Fibroblast of peridontal ligament (primary cell): ENCODE results near the gene HAAO.

Source experiments
- DNase-seq: peaks from one replicate; pipeline ENCODE4 v3.0.0-alpha.2; 2010; ENCODE audit errors: extremely low read depth

Gene HAAO

DNA sequence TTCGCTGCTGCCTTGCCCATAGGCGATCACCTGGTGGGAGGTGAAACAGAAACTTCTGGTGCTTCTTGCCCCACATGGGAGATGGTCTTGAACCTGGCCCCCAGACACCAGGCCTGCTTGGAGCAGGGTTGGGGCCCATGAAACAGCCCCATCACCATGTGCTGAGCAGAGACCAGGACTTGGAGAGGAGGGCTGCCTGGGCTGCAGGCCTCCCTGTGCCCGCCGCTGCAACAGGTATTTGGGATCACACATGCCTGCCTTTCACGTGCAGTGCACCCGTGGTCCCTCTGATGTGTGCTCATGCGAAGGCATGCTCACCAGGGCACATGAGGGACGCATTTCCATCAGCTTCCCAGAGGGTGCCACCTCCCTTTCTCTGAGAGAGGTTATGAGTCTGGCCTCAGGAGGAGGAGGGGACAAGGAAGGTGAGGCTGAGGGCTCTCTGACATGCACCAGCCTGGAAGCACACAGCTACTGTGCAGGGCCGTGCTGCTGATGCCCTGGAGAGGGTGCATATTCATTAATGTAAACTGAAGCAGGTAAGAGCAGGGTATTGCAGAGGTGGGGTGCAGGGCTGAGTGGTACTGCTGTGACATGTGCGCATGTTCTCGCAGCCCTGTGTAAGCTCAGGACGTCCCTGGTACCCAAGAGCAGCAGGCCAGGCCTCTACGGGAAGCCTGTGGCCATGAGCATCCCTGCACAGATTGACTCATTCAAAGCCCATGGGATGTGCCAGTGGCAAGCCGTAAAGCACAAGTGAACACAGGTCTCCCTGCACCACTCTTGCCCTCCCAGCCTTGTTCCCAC is 24.3 kb downstream of the HAAO start:
- DNase-seq = no peak

DNA sequence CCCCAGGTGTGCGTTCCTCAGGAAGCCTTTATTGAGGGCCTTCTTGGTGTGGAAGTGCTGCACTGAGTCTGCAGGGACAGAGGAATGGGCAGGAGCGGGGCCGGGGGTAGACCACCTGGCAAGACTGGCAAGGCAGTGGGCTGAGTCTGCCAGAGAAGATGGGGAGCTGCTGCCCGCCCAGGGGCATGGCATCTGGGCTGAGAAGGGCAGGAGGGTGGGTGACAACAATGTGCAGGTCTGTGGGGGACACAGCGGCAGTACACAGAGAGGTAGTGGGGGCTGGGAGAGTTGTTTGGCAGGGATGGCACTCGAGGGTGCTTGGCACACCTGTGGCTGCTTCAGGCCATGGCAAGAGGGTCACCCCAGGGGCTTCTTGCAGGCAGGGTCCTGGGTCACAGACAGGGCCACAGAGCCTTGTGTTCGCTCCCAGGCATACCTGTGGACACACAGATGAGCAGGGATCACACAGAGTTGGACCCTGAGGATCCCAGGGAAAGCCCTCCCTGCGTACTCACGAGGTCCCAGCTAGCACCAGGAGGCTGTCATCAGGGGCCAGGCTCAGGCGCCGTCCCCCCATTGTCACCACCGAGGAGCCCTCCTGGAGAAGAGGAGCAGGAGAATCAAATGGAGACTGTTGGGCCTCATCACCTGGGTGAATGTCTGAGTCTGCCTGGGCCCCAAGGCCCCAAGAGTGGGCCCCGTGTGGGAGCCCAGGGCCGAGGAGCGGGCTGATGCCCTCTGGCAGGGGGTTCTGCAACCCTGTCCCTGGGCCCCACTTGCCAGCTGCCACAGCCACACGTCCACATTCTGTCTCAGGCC is 25.1 kb downstream of the HAAO start:
- DNase-seq = no peak

GRCh38 chr2:42765686-42766085 is 26.7 kb downstream of the HAAO start:
- DNase-seq = no peak

GRCh38 chr2:42764901-42765300 is 27.5 kb downstream of the HAAO start:
- no peak for DNase-seq

DNA sequence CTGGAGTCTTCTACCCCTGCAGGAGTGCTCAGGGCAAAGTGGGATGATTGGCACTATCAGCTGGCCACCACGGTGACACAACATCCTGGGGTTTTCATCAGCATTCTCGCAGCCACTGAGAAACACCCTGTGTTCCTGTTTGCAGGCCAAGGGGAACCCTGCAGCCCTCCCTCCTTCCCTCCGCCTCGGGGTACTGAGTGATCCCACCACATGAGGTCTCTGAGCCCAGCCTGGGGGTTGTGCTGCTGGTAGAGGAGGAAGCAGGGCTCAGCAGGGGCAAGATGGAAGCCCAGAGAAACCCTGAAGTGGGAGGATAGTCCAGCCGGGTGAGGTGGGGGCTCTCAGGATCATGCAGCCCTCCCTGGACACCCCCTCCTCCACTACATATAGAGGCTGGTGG is 28.3 kb downstream of the HAAO start, which contains the start of gene OXER1:
TSS of gene OXER1 (minus strand) at position 40 of the 400 bp plus-strand sequence. CDS start 73 bp downstream, outside the sequence.
- DNase-seq = no peak

DNA sequence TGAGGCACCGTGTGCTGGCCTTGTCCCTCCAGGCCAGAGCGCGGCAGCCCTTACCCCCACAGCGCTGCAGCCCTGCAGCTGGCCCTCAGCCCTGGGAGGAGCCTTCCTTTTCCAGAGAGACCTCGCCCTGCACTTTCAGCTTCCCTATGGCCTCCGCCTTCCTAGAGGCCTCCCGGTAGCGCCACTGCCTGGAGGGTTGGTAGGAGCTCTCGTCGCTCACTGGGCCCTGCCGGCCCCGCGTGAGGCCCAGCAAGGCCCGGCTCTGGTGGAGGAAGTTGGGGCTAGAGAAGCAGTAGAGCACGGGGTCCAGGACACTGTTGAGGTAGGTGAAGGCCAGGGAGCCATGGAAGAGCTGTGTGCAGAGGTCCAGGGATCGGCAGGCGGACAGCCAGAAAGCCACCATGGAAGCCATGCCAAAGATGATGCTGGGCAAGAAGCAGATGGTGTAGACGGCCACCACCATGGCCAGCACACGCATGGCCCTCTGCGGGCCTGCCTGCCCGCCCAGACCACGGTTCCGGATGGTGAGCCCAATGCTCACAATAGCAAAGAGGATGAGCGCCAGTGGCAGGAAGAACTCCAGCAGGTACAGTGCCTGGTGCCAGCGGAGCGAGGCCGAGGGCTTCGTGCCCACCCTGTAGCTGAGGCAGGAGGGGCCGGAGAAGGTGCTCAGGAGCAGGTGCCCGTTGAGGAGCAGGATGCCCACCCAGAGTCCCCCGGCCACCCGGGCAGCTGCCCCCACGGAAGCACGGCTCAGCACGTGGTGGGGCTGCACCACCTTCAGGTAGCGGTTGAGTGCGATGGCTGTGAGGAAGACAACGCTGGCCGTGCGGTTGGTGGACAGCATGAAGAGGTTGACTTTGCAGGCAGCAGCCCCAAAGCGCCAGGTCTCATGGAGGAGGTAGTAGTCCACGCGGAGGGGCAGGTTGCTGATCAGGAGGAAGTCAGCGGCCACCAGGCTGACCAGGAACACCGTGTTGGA is 29.3 kb downstream of the HAAO start:
- no peak for DNase-seq

GRCh38 chr2:42762155-42762554 is 30.2 kb downstream of the HAAO start:
- no peak for DNase-seq

DNA sequence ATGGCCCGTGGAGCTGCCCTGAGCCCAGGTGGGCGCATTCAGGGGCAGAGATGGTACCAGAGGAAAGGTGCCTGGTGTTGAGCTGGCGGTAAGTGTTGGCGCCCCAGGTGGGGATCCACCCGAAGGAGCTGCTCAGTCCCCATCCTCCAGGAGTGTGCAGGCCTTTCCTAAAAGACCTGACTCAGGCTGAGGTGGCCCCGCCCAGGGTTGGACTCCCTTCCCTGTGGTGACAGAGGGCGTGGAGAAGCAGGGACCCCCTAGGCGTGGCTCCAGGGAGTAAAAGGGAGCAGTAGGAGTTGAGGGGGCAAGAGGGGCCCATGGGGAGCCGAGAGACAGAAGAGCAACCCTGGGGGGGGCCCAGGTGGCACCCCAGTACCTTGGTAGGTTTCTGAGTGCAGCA is 30.8 kb downstream of the HAAO start:
- no peak for DNase-seq

- no peak for DNase-seq
These were observed 33.6 kb downstream of the HAAO start for GRCh38 chr2:42758751-42759150.

DNA sequence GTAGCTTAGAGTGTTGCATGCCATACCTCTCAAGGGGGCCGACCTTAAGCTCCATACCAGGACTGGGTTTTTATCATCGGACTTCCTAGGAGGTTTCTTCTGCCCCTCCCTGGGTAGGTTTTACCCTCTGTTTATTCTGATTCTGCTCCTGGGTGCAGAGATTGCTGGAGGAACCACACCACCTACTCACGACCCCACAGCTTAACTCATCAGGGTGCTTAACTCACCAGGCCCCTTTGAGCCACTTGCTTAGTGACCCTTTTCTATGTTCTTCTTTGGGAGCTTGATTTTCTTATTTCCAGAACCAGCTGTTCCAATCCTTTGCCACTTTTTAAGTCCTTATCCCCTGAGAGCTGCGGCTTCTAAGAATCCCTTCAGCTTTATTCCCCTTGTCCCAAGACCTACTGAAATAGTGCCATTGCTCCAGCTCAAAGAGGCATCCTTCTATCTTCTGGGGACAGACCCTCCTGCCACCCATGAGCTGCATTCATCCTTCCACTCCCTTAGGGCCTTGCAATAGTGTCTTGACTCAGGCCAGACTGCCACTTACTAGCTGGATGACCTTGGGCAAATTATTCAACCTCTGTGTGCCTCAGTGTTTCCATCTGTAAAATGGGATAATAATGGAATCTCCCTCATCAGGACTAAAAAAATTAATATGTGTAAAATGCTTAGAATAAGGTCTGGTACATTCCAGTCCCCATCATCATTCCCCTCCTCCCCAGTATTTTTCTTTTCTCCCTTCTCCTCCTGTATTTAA is 34.2 kb downstream of the HAAO start:
- DNase-seq = no peak

DNA sequence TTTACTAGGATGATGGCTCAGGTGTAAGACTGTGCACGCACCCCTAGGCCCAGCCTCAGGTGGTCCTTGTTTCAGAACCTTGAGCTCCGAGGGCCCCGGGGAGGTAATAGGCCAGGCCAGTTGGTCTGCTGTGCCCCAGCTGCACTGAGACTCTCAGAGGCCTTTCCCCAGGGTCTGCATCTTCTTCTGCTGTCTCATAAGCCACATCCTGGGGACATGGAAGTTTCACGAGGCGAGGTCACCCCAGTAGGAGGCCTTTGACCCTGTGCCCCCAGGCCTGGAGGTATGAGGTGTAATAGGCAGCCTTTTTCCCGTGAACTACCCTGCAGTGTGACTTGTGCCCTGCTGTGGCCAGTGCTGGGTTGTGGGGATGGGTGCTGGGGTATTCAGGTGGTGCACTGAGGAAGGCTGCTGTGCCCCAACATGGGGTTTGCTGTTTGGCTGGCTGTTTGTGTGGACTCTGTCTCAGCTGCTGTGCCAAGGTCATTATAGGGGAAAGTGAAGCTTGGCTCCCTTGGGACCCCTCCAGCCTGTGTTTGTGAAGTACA is 35.3 kb downstream of the HAAO start:
- DNase-seq = no peak

DNA sequence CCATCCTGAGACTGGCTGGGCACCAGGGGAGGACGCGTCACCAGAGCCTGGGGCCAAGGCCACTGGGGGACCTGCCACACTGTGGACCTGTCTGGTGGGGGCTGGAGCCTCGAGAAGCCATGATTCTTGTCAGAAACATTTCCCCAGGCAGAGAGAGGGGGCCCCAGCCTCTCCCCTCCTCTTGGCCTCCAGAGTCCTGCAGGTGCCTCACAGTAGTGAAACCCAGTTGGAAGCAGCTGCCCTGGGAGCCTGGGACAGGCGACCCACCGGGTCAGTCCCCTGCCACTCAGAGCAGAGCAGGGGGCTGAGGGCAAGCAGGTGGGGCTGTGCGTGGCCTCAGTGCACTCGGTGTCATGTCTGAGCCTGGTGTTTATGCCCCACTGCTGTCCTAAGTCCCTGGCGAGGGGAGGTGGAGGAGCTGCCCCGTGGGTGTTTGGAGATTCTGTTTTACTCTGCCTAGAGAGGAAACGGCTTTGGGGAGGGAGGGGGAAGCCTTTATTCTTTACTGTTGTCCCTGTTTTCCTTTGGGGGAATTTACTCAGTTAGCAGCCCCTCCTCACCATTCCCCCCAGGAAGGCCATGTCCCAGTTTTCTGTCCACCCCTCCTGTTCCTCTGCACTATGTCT is 36.1 kb downstream of the HAAO start:
- no peak for DNase-seq

DNA sequence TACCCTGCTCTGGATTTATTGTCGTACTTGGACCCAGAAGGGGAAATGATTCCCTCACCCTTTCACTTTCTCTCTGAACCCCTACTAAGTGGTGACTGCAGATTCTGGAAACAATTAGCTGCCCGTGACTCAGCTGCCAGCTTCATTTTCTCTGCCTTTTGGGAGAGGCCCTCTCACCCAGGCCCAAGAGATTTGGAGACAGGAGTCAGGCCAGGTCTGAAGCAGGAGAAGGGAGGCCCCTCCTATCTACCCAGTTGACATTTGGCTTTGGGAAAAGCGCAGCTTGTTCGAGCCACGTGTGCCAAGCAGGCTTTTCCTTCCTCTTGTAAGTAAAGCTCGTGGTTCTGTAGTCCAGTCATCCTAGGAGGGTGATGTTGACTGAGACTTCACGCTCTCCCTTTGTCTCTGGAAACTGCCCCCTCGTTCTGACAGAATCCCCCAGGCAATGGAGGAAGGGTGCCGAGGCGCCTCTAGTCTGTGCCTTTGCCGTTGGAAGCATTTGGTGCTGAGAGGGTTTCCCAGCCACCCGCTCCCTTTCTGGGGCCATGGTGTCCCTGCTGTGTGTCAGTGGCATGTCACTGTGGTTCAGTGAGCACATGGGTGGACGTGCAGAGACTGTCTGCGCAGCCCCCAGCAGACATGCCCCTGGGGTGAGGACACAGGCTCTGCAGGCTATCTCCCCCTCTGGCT is 37.0 kb downstream of the HAAO start:
- DNase-seq = peak; percentile 82

GRCh38 chr2:42754776-42755140 is 37.6 kb downstream of the HAAO start:
- no peak for DNase-seq

DNA sequence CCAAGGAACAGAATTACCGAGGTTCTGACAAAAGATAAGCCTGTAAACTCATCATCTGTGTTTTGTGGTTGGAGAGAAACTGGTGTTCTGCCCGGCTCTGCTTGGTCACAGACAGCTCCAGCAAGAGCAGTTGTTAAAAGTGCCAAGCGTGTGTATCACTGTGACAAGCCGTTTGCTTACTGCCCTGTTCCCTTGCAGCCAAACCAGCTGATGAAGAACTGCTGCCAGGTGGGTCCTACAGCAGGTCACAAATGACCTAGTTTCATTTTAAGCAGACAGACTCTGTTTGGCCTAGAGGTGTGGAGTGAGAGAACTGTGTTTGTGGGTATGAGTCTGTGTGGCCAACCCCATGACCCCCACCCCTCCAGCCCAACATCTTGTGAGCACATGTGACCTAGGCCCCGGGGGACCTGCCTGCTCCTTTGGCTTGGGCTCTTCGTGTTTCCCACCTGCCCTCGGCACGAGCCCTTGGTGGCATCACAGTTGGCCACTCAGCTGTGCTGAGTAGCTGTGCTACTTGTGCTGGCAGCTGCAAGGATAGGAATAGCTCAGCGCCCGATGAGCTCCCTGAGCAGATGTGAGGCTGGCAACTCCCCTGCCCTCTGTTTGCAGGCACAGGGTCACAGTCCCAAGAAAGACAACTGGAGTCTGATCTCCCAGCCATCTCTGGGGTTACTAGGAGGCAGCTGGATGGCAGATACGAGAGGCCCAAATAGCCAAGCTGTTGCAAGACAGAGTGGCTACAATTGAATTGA is 38.2 kb downstream of the HAAO start:
- DNase-seq = no peak

DNA sequence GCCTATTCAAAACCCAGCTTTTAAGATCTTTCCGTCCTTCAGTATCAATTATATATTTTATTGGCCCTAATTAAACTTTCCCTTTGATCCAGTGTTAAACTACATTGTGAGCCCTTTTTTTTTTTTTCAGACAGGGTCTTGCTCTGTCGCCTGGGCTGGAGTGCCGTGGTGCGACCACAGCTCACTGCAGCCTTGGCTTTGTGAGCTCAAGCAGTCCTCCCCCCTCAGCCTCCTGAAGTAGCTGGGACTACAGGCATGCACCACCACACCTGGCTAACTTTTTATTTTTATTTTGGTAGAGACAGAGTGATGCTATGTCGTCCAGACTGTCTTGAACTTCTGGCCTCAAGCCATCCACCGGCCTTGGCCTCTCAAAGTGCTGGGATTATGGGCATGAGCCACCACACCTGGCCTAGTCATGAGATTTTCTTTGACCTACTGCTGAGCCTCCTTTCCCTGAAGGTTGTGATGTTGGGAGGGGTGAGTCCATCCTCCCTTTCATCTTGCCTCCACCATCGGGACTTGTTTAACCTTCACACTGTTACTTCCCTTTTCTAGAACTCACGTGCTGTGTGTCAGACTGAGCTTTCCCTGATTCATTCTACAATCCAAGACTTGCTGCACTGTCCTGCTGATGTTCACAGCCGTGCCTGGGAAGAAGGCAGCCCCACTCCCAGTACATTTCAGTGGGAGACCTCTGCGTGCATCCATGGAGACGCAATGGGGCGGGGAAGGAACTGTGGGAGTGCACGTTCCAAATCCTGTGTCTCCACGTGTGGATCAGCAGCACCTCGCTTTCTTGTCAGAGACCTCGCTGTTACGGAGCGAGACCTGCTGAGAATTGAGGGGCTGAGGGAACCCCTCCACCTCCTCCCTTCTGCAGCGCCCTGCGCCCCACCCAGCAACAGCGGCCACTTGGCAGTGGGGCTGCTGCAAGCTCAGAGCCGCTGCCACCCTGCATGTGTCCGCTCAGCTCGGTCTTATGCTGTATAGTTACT is 39.3 kb downstream of the HAAO start:
- no peak for DNase-seq

GRCh38 chr2:42752314-42752713 is 40.1 kb downstream of the HAAO start:
- DNase-seq = no peak

GRCh38 chr2:42748840-42749239 is 43.5 kb downstream of the HAAO start:
- no peak for DNase-seq
